PC-9 (cell line): Measurements from ENCODE around the gene GFPT2. TPM values are rescaled to one million over a fixed set of nuclear protein-coding genes. Genes with fewer than 3 reads are reported as not detected.

Experiments used
- BruUV-seq: library from RNA; stranded (reverse); fragments of 400-500 nt; replicated peaks from 2 replicates; lab custom pipeline; 2021; lab: Mats Ljungman, UMichigan
- CTCF ChIA-PET: fragments of 300-600 bp; sonication (Branson Sonifier 250); formaldehyde crosslinking; loops from one replicate; lab custom pipeline; 2022; ENCODE audit warnings: antibody characterized with exemption; lab: Charles Lee
- POLR2A ChIA-PET: fragments of 300-600 bp; sonication (Branson Sonifier 250); formaldehyde crosslinking; loops from one replicate; lab custom pipeline; 2022; ENCODE audit warnings: antibody characterized with exemption; ENCODE audit not compliant: unreplicated experiment; lab: Charles Lee
- DNase-seq, 2 experiments: peaks; one replicate each; pipeline versions ENCODE4 v3.0.0 to v3.0.0-alpha.2; 2015 to 2022; ENCODE audit warnings: mixed read lengths in 1 of 2
- H2AFZ ChIP-seq: fragments of 200-600 bp; sonication (generic); 2 replicates; pipeline ENCODE4 v1.8.1; 2017; ENCODE audit warnings: antibody characterized with exemption
- H3F3A ChIP-seq: fragments of 200-600 bp; sonication (generic); 2 replicates; pipeline ENCODE4 v1.8.1; 2017; ENCODE audit warnings: antibody characterized with exemption, mild to moderate bottlenecking, low read depth; ENCODE audit not compliant: insufficient read depth
- H3K27ac ChIP-seq: fragments of 200-600 bp; sonication (generic); 2 replicates; pipeline ENCODE4 v1.6.1; 2016; ENCODE audit warnings: mixed run types
- H3K27me3 ChIP-seq: fragments of 200-600 bp; sonication (generic); 2 replicates; pipeline ENCODE4 v1.6.1; 2016; ENCODE audit warnings: low read depth, mixed run types; ENCODE audit not compliant: insufficient read depth
- H3K36me3 ChIP-seq: fragments of 200-600 bp; sonication (generic); 2 replicates; pipeline ENCODE4 v1.6.1; 2016; ENCODE audit warnings: low read depth, mixed run types
- H3K4me1 ChIP-seq: fragments of 200-600 bp; sonication (generic); replicated peaks from 2 replicates; pipeline ENCODE4 v1.6.1; 2016; ENCODE audit warnings: mixed run types; ENCODE audit not compliant: insufficient read depth
- H3K4me2 ChIP-seq: fragments of 200-600 bp; sonication (generic); 2 replicates; pipeline ENCODE4 v1.6.1; 2017; ENCODE audit warnings: mixed run types
- H3K4me3 ChIP-seq: fragments of 200-600 bp; sonication (generic); 2 replicates; pipeline ENCODE4 v1.6.1; 2016; ENCODE audit warnings: mixed run types
- H3K79me2 ChIP-seq: fragments of 200-600 bp; sonication (generic); 2 replicates; pipeline ENCODE4 v1.6.1; 2017; ENCODE audit warnings: low read depth, mixed run types
- H3K9me2 ChIP-seq: fragments of 200-600 bp; sonication (generic); 2 replicates; pipeline ENCODE4 v1.8.1; 2017; ENCODE audit warnings: mild to moderate bottlenecking; ENCODE audit not compliant: insufficient read depth
- H3K9me3 ChIP-seq: fragments of 200-600 bp; sonication (generic); 2 replicates; pipeline ENCODE4 v1.8.1; 2016; ENCODE audit warnings: low read depth; ENCODE audit not compliant: insufficient read depth
- H4K20me1 ChIP-seq: fragments of 200-600 bp; sonication (generic); 2 replicates; pipeline ENCODE4 v1.8.1; 2017; ENCODE audit not compliant: insufficient read depth
- CTCF ChIP-seq: fragments of 200-600 bp; sonication (generic); conservative IDR thresholded peaks from 2 replicates; pipeline ENCODE4 v1.6.1; 2017; ENCODE audit warnings: mixed run types, antibody characterized with exemption, mild to moderate bottlenecking, moderate library complexity
- EZH2 ChIP-seq: fragments of 200-600 bp; sonication (generic); IDR thresholded peaks from 2 replicates; pipeline ENCODE4 v1.8.0; 2017; ENCODE audit warnings: antibody characterized with exemption, low read depth
- intact Hi-C: fragments of 100-400 bp; cut with micrococcal nuclease; formaldehyde crosslinking; loops from one replicate; pipeline ENCODE4 v1.10.0; 2022; ENCODE audit not compliant: unreplicated experiment
- total RNA-seq: library from RNA; stranded (reverse); gene quantifications from 2 replicates; pipeline ENCODE4 v1.2.3, GENCODE V29; 2021

GFPT2 gene
- total RNA-seq, 1 experiment from 2014 or later: 22.5 TPM

DNA sequence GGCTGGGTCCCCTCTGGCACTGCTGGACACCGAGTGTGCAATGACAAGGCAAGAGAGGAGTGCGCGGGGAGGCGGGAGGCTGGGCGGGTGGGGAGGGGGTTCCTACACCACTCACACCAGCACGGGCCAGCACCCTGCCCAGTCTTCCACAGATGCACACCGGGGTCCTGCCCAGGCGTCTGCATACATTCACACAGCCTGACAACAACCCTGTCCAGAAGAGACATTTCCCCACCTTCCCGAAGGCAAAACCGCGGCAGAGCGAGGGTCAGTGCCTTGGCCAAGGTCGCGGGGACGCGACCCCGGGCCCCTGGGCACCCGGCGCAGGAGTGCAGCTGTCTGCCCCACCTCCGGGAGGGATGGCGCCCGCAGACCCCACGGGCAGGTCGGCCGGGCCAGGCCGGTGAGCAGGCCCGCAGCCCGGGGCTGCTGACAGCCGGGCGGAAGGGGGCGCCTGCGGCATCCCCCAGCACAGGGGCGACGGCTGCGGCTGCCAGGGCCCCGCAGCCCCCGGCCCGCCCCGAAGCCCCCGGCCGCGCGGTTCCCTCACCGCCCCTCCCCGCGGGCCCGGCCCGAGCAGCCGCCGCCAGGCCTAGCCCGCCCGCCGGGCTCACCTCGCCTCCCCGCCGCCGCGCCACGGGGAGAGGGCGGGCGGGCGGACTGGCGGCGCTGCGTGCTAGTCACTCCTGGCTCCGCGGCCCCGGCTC lies 61.7 kb downstream of the GFPT2 start:
- CTCF ChIA-PET: interaction anchor here (1.4 kb wide), 1 partner anchor 24 kb away, joined by 5 read pairs; no protein-coding TSS in a partner anchor
- DNase-seq: peak in 1 of 2 experiments; percentile 38
- Histone ChIP-seq H3K79me2 (peaks cover 42% of the 10 kb centered on the region), H3K4me3 (peak overlapping the region; percentile 84), H3K9me2 (no peaks in the 10 kb centered on the region), H4K20me1 (no peaks in the 10 kb centered on the region), H3F3A (peaks cover 11% of the 10 kb centered on the region; the same call in 1 of the 2 replicates), H3K36me3 (no peaks in the 10 kb centered on the region), H3K27ac (no peak overlapping the region), H3K4me2 (peak overlapping the region; percentile 81), H2AFZ (peak overlapping the region; percentile 78; the same call in 1 of the 2 replicates), H3K27me3 (no peaks in the 10 kb centered on the region), H3K4me1 (peaks cover 22% of the 10 kb centered on the region), H3K9me3 (no peaks in the 10 kb centered on the region)
- TF ChIP-seq CTCF (no peak), EZH2 (no peak)
- POLR2A ChIA-PET: interaction anchor here (0.6 kb wide), 1 partner anchor 648 kb away, joined by 3 read pairs; no protein-coding TSS in a partner anchor
- no TSS peak for BruUV-seq
- intact Hi-C loops: loop anchor here (5.0 kb wide), 1 partner anchor 164 kb away; no protein-coding TSS in a partner anchor

DNA sequence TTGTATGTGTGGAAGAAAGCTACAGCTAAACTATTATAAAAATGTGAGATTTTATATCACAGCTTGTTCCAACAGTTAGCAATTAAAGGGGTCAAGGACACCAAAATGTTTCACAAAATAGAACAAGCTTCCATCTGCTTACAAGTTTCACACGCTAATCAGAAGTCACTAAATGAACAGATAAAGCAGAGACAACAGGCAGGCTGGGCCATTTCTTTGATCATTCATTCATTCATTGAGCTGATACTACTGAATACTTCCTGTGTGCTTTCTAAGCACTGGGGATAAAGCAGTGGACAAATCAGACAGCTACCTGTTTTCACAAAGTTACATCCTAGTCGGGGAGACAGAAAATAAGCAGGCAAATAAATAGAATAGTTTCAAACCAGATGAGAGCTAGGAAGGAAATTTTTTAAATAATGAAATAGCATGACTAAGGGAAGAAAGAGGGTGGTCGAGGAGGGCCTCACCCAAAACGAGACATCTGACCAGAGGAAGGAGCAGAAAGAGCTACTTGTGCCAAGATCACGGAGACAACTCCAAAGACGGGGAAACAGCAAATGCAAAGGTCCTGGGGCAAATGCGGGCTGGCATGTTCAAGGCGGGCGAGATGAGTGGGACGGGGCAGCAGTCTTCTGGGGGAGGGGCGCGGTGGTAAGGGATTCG lies 62.4 kb downstream of the GFPT2 start:
- peak overlapping the region; percentile 84 for H3K4me3 ChIP-seq
- 0 out of 2 replicates have a peak overlapping the region, but pooled peaks have one; percentile 31 for H2AFZ ChIP-seq
- no peak overlapping the region for H3K27ac ChIP-seq
- H4K20me1 ChIP-seq: no peaks in the 10 kb centered on the region
- ChIA-PET CTCF (interaction anchor here (0.5 to 1.4 kb wide), 2 partner anchors 25 to 51 kb away, joined by 4 to 5 read pairs; no protein-coding TSS in a partner anchor), POLR2A (interaction anchor here (0.6 to 0.7 kb wide), 3 partner anchors 38 to 647 kb away, joined by 3 read pairs; no protein-coding TSS in a partner anchor)
- peaks cover 22% of the 10 kb centered on the region for H3K4me1 ChIP-seq
- no peaks in the 10 kb centered on the region for H3K27me3 ChIP-seq
- H3K36me3 ChIP-seq: no peaks in the 10 kb centered on the region
- no peaks in the 10 kb centered on the region for H3K9me3 ChIP-seq
- intact Hi-C loops: loop anchor here (5.0 kb wide), 1 partner anchor 163 kb away; no protein-coding TSS in a partner anchor
- TF ChIP-seq EZH2: no peak
- no peak for TF ChIP-seq CTCF
- H3K4me2 ChIP-seq: peak overlapping the region; percentile 81
- peaks cover 11% of the 10 kb centered on the region; the same call in 1 of the 2 replicates for H3F3A ChIP-seq
- no peaks in the 10 kb centered on the region for H3K9me2 ChIP-seq
- DNase-seq: no peak
- H3K79me2 ChIP-seq: peaks cover 42% of the 10 kb centered on the region
- TSS peak; percentile 60 for BruUV-seq

DNA sequence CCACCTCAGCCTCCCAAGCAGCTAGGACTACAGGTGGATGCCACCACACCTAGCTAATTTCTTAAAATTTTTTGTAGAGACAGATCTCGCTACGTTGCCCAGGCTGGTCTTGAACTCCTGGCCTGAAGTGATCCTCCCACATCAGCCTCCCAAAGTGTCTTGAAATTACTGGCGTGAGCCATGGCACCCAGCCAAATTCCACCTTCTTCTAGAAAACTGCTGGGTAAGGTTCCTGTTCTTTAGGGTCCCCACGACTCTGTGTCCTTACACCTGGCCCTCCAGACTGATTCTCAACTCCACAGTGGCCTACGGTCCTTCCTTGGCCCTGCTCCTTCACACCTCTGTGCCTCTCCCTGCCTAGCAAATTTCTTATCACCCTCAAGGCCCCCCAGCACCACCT lies 63.2 kb downstream of the GFPT2 start:
- TF ChIP-seq CTCF (no peak), EZH2 (no peak)
- Histone ChIP-seq H3K27me3 (no peaks in the 10 kb centered on the region), H2AFZ (no peak overlapping the region), H3K4me1 (peaks cover 22% of the 10 kb centered on the region), H3K27ac (no peak overlapping the region), H4K20me1 (no peaks in the 10 kb centered on the region), H3K79me2 (peaks cover 43% of the 10 kb centered on the region), H3K36me3 (peaks cover 4% of the 10 kb centered on the region; the same call in 1 of the 2 replicates), H3K4me3 (no peak overlapping the region), H3K4me2 (peak overlapping the region; percentile 18; the same call in 1 of the 2 replicates), H3F3A (peaks cover 11% of the 10 kb centered on the region; the same call in 1 of the 2 replicates), H3K9me2 (no peaks in the 10 kb centered on the region), H3K9me3 (no peaks in the 10 kb centered on the region)
- CTCF ChIA-PET: interaction anchor here (1.0 to 1.4 kb wide), 4 partner anchors 12 to 41 kb away, joined by 3 to 6 read pairs (median 4); no protein-coding TSS in a partner anchor
- BruUV-seq: no TSS peak
- DNase-seq: no peak
- intact Hi-C loops: loop anchor here (5.0 kb wide), 1 partner anchor 163 kb away; no protein-coding TSS in a partner anchor
- POLR2A ChIA-PET: interaction anchor here (0.7 to 0.8 kb wide), 2 partner anchors 55 to 605 kb away, joined by 3 to 5 read pairs; no protein-coding TSS in a partner anchor
